Measurements from ENCODE around the gene MRPL11. TPM values are rescaled to one million over a fixed set of nuclear protein-coding genes. Genes with fewer than 3 reads are reported as not detected.

MRPL11 gene
- total and polyA plus RNA-seq, 2 experiments from 2014 or later: 48.4 to 75.8 TPM

DNA sequence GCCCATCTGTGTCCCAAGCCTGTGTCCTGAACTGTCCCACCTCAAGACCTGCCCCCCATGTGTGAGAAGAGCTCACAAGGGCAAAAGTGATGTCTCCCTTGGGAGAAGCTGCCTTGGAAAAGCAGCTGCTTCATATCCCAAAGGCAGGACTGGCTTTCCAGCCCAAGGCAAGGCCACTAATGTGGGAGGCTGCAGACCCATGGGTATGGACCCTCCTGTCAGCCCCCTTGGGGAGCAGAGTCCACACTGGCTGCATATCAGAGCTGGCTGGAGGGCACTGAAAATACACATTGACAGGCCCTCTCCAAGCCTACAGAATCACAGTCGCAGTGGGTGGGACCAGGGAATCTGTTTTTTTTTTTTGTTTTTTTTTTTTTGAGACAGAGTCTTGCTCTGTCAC is 30.8 kb upstream of the MRPL11 start:
- Histone ChIP-seq H3K9me3 (ENCODE audit: low read depth) (no peaks in the 10 kb centered on the region), H3K27ac (no peak overlapping the region), H3K4me3 (no peak overlapping the region), H3K4me1 (ENCODE audit: low read depth) (peaks cover 7% of the 10 kb centered on the region), H3K27me3 (no peaks in the 10 kb centered on the region), H3K36me3 (peaks cover 15% of the 10 kb centered on the region)
- no peak for DNase-seq (ENCODE audit: low read depth in 1 of 2, low spot score in 1 of 2)
- TF ChIP-seq, protein P1, sequence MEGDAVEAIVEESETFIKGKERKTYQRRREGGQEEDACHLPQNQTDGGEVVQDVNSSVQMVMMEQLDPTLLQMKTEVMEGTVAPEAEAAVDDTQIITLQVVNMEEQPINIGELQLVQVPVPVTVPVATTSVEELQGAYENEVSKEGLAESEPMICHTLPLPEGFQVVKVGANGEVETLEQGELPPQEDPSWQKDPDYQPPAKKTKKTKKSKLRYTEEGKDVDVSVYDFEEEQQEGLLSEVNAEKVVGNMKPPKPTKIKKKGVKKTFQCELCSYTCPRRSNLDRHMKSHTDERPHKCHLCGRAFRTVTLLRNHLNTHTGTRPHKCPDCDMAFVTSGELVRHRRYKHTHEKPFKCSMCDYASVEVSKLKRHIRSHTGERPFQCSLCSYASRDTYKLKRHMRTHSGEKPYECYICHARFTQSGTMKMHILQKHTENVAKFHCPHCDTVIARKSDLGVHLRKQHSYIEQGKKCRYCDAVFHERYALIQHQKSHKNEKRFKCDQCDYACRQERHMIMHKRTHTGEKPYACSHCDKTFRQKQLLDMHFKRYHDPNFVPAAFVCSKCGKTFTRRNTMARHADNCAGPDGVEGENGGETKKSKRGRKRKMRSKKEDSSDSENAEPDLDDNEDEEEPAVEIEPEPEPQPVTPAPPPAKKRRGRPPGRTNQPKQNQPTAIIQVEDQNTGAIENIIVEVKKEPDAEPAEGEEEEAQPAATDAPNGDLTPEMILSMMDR (IDR thresholded peaks at IDR 0.05; ENCODE audit: low read depth, low read length): no peak

DNA sequence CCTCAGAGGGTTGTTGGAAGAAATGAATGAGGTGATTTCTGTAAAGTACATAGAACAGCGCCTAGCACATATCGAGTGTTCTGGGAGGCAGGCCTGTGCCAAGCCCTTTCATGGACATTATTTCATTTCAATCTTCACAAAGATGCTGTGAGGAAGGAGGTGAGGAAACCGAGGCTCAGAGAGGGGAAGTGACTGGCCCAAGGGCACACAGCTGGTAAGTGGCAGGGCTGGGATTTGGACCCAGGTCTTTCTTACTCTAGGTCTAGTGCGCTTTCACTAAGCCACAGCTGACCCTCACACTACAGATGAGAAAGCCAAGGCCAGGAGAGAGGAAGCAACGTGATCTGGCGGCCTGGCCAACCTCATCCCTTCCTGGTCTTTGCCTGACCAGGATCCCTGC is 30.0 kb upstream of the MRPL11 start:
- no peaks in the 10 kb centered on the region for H3K9me3 ChIP-seq (ENCODE audit: low read depth)
- H3K36me3 ChIP-seq: peaks cover 12% of the 10 kb centered on the region
- DNase-seq (ENCODE audit: low read depth in 1 of 2, low spot score in 1 of 2): no peak
- H3K4me3 ChIP-seq: no peak overlapping the region
- TF ChIP-seq, protein P1 (IDR thresholded peaks at IDR 0.05; ENCODE audit: low read depth, low read length): no peak
- H3K4me1 ChIP-seq (ENCODE audit: low read depth): peaks cover 7% of the 10 kb centered on the region
- H3K27me3 ChIP-seq: no peaks in the 10 kb centered on the region
- no peak overlapping the region for H3K27ac ChIP-seq

DNA sequence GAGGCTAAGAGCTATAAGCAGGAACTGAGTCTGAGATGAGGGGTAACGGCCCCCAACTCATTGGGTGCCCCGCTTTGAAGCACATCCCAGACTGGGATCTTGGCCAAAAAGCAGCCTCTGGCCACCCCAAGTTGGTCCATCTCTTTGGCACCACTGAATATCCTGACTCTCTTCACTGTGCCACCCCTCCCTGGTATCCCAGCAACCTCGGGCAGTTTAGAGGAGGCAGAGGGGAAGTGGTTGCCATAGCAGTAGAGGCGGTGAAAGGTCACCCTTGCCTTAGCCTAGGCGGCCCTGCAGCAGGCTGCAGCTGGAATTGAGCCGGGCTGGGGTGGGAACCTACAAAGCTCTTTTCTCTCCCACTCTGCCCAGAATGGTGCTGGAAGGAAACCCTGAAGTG is 29.1 kb upstream of the MRPL11 start:
- Histone ChIP-seq H3K36me3 (peaks cover 5% of the 10 kb centered on the region), H3K27ac (no peak overlapping the region), H3K27me3 (no peaks in the 10 kb centered on the region), H3K4me3 (peak overlapping the region; percentile 46), H3K4me1 (ENCODE audit: low read depth) (peaks cover 7% of the 10 kb centered on the region), H3K9me3 (ENCODE audit: low read depth) (no peaks in the 10 kb centered on the region)
- TF ChIP-seq, protein P1 (IDR thresholded peaks at IDR 0.05; ENCODE audit: low read depth, low read length): no peak
- peak; percentile 21 to 34 for DNase-seq (ENCODE audit: low read depth in 1 of 2, low spot score in 1 of 2)

DNA sequence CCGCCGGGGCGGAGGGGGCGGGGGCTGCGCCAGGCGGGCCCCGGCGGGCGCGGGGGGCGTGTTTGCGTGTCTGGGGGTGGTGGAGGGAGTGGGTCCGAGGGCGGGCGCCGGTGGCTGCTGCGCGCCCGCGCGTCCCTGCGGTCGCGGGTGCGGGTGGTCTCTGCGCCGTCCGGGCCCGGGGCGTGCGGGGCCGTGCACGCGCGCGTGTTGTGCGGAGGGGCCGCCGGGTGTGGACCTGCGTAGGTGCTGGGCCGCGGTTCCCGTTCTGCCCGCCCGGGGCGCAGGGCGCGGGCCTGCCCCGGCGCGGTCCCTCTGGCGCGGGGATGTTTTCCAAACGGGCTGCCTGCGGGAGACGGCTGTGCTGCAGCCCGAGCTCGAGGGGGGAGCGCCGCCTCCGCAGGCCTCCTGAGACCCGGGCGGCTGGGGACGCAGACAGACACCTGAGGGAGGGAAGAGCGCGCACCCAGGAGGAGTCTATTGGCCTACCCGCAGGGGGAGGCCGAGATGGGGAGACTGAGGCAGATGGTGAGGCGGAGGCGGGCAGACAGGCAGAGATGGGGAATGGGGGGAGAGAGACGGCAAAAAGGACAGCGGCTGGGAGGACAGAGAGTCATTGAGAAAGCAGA is 28.5 kb upstream of the MRPL11 start:
- Histone ChIP-seq H3K27ac (no peak overlapping the region), H3K4me3 (peak overlapping the region; percentile 46), H3K4me1 (ENCODE audit: low read depth) (peaks cover 7% of the 10 kb centered on the region), H3K27me3 (no peaks in the 10 kb centered on the region), H3K36me3 (no peaks in the 10 kb centered on the region), H3K9me3 (ENCODE audit: low read depth) (no peaks in the 10 kb centered on the region)
- DNase-seq (ENCODE audit: low read depth in 1 of 2, low spot score in 1 of 2): peak; percentile 51 to 68
- TF ChIP-seq, protein P1 (IDR thresholded peaks at IDR 0.05; ENCODE audit: low read depth, low read length): peak; percentile 33

DNA sequence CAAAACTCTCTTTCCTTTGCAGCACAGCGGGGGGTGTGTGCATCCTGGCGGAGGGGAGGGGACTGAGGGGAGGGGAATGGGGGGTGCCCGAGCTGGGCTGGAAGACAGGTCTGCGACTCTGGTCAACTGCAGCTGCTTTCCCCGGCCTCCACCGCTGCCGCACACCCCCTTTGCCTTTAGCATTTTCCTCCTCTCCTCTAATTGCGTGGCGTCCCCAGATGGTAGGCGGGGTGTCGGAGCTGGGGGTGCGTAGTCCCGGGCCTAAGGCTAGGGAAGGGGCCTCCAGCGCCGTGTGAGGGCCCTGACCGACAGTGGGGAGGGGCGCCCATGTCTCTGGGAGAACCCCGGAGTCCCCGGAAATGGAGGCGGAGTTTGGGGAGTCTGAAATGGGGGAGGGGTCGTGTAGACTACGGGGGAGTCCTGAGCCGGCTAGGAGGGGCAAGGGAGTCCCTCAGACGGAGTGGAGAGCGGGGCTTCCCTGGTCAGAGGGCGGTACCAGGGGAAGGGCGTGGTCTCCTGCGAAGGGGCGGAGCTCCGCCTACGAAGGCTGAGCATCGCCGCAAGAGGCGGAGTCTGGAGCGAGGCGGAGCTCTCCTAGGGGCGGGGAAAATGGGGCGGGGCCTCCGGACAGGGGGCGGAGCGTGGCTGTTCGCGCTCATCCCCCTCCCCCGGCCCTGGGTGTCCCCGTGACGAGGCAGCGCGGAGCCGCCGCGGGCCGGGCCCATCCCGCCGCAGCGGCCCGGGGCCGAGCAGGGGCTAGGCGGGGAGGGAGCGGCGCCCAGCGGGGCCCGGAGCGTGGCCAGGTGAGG is 27.8 kb upstream of the MRPL11 start, which contains the start of gene PELI3:
TSS of gene PELI3 (plus strand) at position 681 of the 809 bp plus-strand sequence. CDS start 1,224 bp downstream, outside the sequence.
- peak within 1 kb of the TSS; percentile 85 for H3K27ac ChIP-seq
- H3K4me3 ChIP-seq: peak within 1 kb of the TSS; percentile 46
- H3K36me3 ChIP-seq: no peaks in the 10 kb centered on the region
- H3K4me1 ChIP-seq (ENCODE audit: low read depth): peaks cover 7% of the 10 kb centered on the region
- H3K27me3 ChIP-seq: no peaks in the 10 kb centered on the region
- H3K9me3 ChIP-seq (ENCODE audit: low read depth): no peaks in the 10 kb centered on the region
- DNase-seq (ENCODE audit: low read depth in 1 of 2, low spot score in 1 of 2): peak; percentile 95 to 96
- TF ChIP-seq, protein P1 (IDR thresholded peaks at IDR 0.05; ENCODE audit: low read depth, low read length): no peak

Measured in cardiac muscle cell (in vitro differentiated cells and primary cell).